G401.6 (cell line): ENCODE measurements around the gene TTC9C.
"Not testable (repeated sequence)": the region's sequence is repeated elsewhere in the genome, so short reads cannot be mapped to it uniquely, and the experiment has no call there.

Source experiments
- FAIRE-seq: peaks from 2 replicates; lab custom pipeline; 2012; peaks lifted over from hg19 to GRCh38; lab: Jason Lieb, UNC

The TTC9C gene

GRCh38 chr11:62752994-62753735, 24.9 kb downstream of the TTC9C start:
- no peak for FAIRE-seq

- FAIRE-seq: peak; percentile 97
These were observed 25.7 kb downstream of the TTC9C start, which contains the start of gene ZBTB3 for GRCh38 chr11:62753736-62754603. TSS of gene ZBTB3 (minus strand) at chr11:62754160. CDS start at chr11:62753664, 496 bp downstream.

- FAIRE-seq: no peak
These were observed 26.9 kb downstream of the TTC9C start for GRCh38 chr11:62755086-62755615.

- no peak for FAIRE-seq
These were observed 29.8 kb downstream of the TTC9C start for GRCh38 chr11:62757846-62758788.

GRCh38 chr11:62760867-62761227, 32.6 kb downstream of the TTC9C start:
- FAIRE-seq: not testable (repeated sequence)

GRCh38 chr11:62770778-62771143, 42.5 kb downstream of the TTC9C start:
- FAIRE-seq: no peak

GRCh38 chr11:62771144-62772021, 43.1 kb downstream of the TTC9C start, which contains the start of gene TAF6L:
TSS of gene TAF6L (plus strand) at chr11:62771396. CDS start at chr11:62775784, 4,388 bp downstream.
- peak; percentile 92 for FAIRE-seq

- no peak for FAIRE-seq
These were observed 46.1 kb downstream of the TTC9C start for GRCh38 chr11:62774407-62774806.

- FAIRE-seq: no peak
These were observed 47.4 kb downstream of the TTC9C start for GRCh38 chr11:62775646-62776045.

- no peak for FAIRE-seq
These were observed 49.1 kb downstream of the TTC9C start for GRCh38 chr11:62777389-62777788.

GRCh38 chr11:62778441-62778840, 50.2 kb downstream of the TTC9C start:
- no peak for FAIRE-seq

GRCh38 chr11:62782753-62783152, 54.5 kb downstream of the TTC9C start:
- no peak for FAIRE-seq

GRCh38 chr11:62786318-62787004, 58.2 kb downstream of the TTC9C start:
- no peak for FAIRE-seq

- peak; percentile 63 for FAIRE-seq
These were observed 58.9 kb downstream of the TTC9C start, which contains the start of gene TMEM179B for GRCh38 chr11:62787005-62787759. TSS of gene TMEM179B (plus strand) at chr11:62787402. CDS start at chr11:62787432, 30 bp downstream.
